SK-N-SH (cell line): ENCODE results near the gene FADD.
"Not testable (repeated sequence)": the region's sequence is repeated elsewhere in the genome, so short reads cannot be mapped to it uniquely, and the experiment has no call there.

ENCODE experiments used
- CTCF ChIP-seq: fragments of 200-600 bp; sonication (generic); IDR thresholded peaks from 2 replicates; pipeline ENCODE4 v1.6.1; 2017; ENCODE audit warnings: antibody characterized with exemption, mild to moderate bottlenecking, moderate library complexity
- EP300 ChIP-seq, 2 experiments: IDR thresholded peaks; 2 replicates each; pipeline versions ENCODE4 v1.4.0 to v1.6.1; 2012; ENCODE audit warnings: borderline replicate concordance in 1 of 2, low read depth in 1 of 2, low read length in 1 of 2
- GABPA ChIP-seq: IDR thresholded peaks from 2 replicates; pipeline ENCODE4 v1.4.0; 2012; ENCODE audit warnings: low read depth, mild to moderate bottlenecking
- JUND ChIP-seq: IDR thresholded peaks from 2 replicates; pipeline ENCODE4 v1.4.0; 2012
- NRF1 ChIP-seq: IDR thresholded peaks from 2 replicates; pipeline ENCODE4 v1.6.1; 2012; ENCODE audit warnings: low read depth, mild to moderate bottlenecking, low read length
- SIN3A ChIP-seq: IDR thresholded peaks from 2 replicates; pipeline ENCODE4 v1.6.1; 2012; ENCODE audit warnings: low read depth, mild to moderate bottlenecking, low read length, moderate library complexity, borderline replicate concordance
- SMC3 ChIP-seq: IDR thresholded peaks from 2 replicates; pipeline ENCODE4 v1.6.1; 2012; ENCODE audit warnings: low read depth, low read length, improper control_type of control experiment
- TAF1 ChIP-seq: IDR thresholded peaks from 2 replicates; pipeline ENCODE4 v1.6.1; 2012; ENCODE audit warnings: low read depth, mild to moderate bottlenecking, low read length, moderate library complexity, borderline replicate concordance
- TF ChIP-seq, protein P1 (sequence below): fragments of 150-350 bp; IDR thresholded peaks from 2 replicates; pipeline ENCODE4 v1.6.1; 2017; ENCODE audit warnings: antibody characterized with exemption, low read length, low read depth, borderline replicate concordance

DNA sequence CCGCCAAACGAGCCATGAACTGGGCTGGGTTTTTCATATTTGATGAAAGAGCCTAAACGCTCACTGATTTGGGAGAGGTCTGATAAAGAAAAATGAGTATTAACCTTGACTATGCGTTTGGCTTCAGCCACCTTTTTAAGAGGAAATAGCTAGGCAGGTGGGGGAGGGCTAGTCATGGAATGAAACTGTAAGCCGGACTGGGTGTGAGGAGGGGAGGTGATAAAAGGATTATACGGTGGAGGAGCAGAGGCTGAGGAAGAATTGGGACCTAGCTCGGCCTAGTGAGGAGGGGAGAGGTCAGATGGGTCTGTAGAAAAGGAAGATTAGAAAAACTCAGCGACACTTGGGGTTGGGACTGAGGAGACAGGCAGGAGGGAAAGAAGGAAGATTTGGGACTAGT, 15.0 kb downstream of the FADD start:
- TF ChIP-seq CTCF; JUND; SIN3A; TAF1; EP300 (IDR thresholded peaks at IDR 0.05; ENCODE audit: borderline replicate concordance in 1 of 2, low read depth in 1 of 2, low read length in 1 of 2); NRF1; GABPA; SMC3: not testable (repeated sequence)
- TF ChIP-seq, protein P1, sequence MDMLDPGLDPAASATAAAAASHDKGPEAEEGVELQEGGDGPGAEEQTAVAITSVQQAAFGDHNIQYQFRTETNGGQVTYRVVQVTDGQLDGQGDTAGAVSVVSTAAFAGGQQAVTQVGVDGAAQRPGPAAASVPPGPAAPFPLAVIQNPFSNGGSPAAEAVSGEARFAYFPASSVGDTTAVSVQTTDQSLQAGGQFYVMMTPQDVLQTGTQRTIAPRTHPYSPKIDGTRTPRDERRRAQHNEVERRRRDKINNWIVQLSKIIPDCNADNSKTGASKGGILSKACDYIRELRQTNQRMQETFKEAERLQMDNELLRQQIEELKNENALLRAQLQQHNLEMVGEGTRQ = not testable (repeated sequence)
